GM23338 (cell line): ENCODE data around the gene CTSC.
"Not testable (repeated sequence)": the region's sequence is repeated elsewhere in the genome, so short reads cannot be mapped to it uniquely, and the experiment has no call there.

Source experiments
- EZH2 ChIP-seq: fragments of 200-600 bp; sonication (generic); IDR thresholded peaks from one replicate; pipeline ENCODE4 v1.8.0; 2017; ENCODE audit warnings: antibody characterized with exemption, mild to moderate bottlenecking, low read depth; ENCODE audit not compliant: unreplicated experiment
- TF ChIP-seq, protein P1 (sequence below), 2 experiments: fragments of 200-600 bp in 1 of 2; sonication (generic) in 1 of 2; conservative IDR thresholded peaks; 2 replicates each; pipeline versions ENCODE4 v1.5.1 to v1.6.1; 2016 to 2017; ENCODE audit warnings: antibody characterized with exemption in 2 of 2, low read depth in 2 of 2, mild to moderate bottlenecking in 2 of 2, moderate library complexity in 1 of 2

DNA sequence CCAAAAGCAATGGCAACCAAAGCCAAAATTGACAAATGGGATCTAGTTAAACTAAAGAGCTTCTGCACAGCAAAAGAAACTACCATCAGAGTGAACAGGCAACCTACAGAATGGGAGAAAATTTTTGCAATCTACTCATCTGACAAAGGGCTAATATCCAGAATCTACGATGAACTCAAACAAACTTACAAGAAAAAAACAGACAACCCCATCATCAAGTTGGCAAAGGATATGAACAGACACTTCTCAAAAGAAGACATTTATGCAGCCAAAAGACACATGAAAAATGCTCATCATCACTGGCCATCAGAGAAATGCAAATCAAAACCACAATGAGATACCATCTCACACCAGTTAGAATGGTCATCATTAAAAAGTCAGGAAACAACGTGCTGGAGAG, 92.0 kb downstream of the CTSC start:
- not testable (repeated sequence) for TF ChIP-seq EZH2
- TF ChIP-seq, protein P1, sequence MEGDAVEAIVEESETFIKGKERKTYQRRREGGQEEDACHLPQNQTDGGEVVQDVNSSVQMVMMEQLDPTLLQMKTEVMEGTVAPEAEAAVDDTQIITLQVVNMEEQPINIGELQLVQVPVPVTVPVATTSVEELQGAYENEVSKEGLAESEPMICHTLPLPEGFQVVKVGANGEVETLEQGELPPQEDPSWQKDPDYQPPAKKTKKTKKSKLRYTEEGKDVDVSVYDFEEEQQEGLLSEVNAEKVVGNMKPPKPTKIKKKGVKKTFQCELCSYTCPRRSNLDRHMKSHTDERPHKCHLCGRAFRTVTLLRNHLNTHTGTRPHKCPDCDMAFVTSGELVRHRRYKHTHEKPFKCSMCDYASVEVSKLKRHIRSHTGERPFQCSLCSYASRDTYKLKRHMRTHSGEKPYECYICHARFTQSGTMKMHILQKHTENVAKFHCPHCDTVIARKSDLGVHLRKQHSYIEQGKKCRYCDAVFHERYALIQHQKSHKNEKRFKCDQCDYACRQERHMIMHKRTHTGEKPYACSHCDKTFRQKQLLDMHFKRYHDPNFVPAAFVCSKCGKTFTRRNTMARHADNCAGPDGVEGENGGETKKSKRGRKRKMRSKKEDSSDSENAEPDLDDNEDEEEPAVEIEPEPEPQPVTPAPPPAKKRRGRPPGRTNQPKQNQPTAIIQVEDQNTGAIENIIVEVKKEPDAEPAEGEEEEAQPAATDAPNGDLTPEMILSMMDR (conservative IDR thresholded peaks at IDR 0.05; ENCODE audit: low read depth in 2 of 2): not testable (repeated sequence)
